Embryonic facial prominence (tissue), 1 donor: ENCODE measurements around the gene PLCB1.

Experiments
- DNase-seq: peaks from one replicate; pipeline ENCODE4 v3.0.0-alpha.2; 2016; ENCODE audit errors: extremely low spot score

Gene PLCB1

GRCh38 chr20:8505476-8506200, 373.6 kb downstream of the PLCB1 start:
- DNase-seq = no peak

GRCh38 chr20:8507231-8507630, 375.2 kb downstream of the PLCB1 start:
- DNase-seq = no peak

GRCh38 chr20:8509809-8510208, 377.7 kb downstream of the PLCB1 start:
- no peak for DNase-seq

- no peak for DNase-seq
These were observed 378.7 kb downstream of the PLCB1 start for GRCh38 chr20:8510808-8511207.

GRCh38 chr20:8512003-8512402, 379.9 kb downstream of the PLCB1 start:
- DNase-seq = no peak

- DNase-seq = no peak
These were observed 383.9 kb downstream of the PLCB1 start for GRCh38 chr20:8515810-8516435.

GRCh38 chr20:8518878-8519277, 386.8 kb downstream of the PLCB1 start:
- DNase-seq = no peak

GRCh38 chr20:8519887-8520286, 387.8 kb downstream of the PLCB1 start:
- DNase-seq = no peak

- DNase-seq = no peak
These were observed 390.1 kb downstream of the PLCB1 start for GRCh38 chr20:8522168-8522567.

- no peak for DNase-seq
These were observed 391.6 kb downstream of the PLCB1 start for GRCh38 chr20:8523684-8524083.

- DNase-seq = no peak
These were observed 392.3 kb downstream of the PLCB1 start for GRCh38 chr20:8524101-8525016.

GRCh38 chr20:8525017-8525343, 392.9 kb downstream of the PLCB1 start:
- no peak for DNase-seq

- DNase-seq = no peak
These were observed 394.5 kb downstream of the PLCB1 start for GRCh38 chr20:8526610-8527009.

GRCh38 chr20:8527998-8528723, 396.1 kb downstream of the PLCB1 start:
- no peak for DNase-seq

GRCh38 chr20:8530022-8530421, 398.0 kb downstream of the PLCB1 start:
- no peak for DNase-seq

- no peak for DNase-seq
These were observed 400.1 kb downstream of the PLCB1 start for GRCh38 chr20:8532169-8532568.

- DNase-seq = no peak
These were observed 402.5 kb downstream of the PLCB1 start for GRCh38 chr20:8534368-8535160.

GRCh38 chr20:8535403-8536261, 403.6 kb downstream of the PLCB1 start:
- DNase-seq = no peak

- no peak for DNase-seq
These were observed 404.2 kb downstream of the PLCB1 start for GRCh38 chr20:8536262-8536618.

- no peak for DNase-seq
These were observed 408.4 kb downstream of the PLCB1 start for GRCh38 chr20:8540466-8540865.
